GM23248 (cell line): Measurements from ENCODE around the gene HSD17B14. TPM values are rescaled to one million over a fixed set of nuclear protein-coding genes. Genes with fewer than 3 reads are reported as not detected.
"Not testable (repeated sequence)": the region's sequence is repeated elsewhere in the genome, so short reads cannot be mapped to it uniquely, and the experiment has no call there.

Experiments
- DNase-seq: peaks from one replicate; pipeline ENCODE4 v3.0.0-alpha.2; 2015
- H2AFZ ChIP-seq: fragments of 200-600 bp; sonication (generic); 2 replicates; pipeline ENCODE4 v1.6.1; 2016; ENCODE audit warnings: antibody characterized with exemption
- H3F3A ChIP-seq: fragments of 200-600 bp; sonication (generic); 2 replicates; pipeline ENCODE4 v1.6.1; 2016; ENCODE audit warnings: mild to moderate bottlenecking, antibody characterized with exemption, mixed run types; ENCODE audit not compliant: insufficient read depth
- H3K27ac ChIP-seq: fragments of 200-600 bp; sonication (generic); 2 replicates; pipeline ENCODE4 v1.5.1; 2016; ENCODE audit warnings: mild to moderate bottlenecking
- H3K27me3 ChIP-seq: fragments of 200-600 bp; sonication (generic); replicated peaks from 2 replicates; pipeline ENCODE4 v1.6.1; 2016; ENCODE audit warnings: mild to moderate bottlenecking; ENCODE audit not compliant: insufficient read depth
- H3K36me3 ChIP-seq: fragments of 200-600 bp; sonication (generic); 2 replicates; pipeline ENCODE4 v1.6.1; 2016; ENCODE audit warnings: low read depth, mild to moderate bottlenecking
- H3K4me1 ChIP-seq: fragments of 200-600 bp; sonication (generic); 2 replicates; pipeline ENCODE4 v1.6.1; 2016; ENCODE audit warnings: mild to moderate bottlenecking; ENCODE audit not compliant: insufficient read depth
- H3K4me2 ChIP-seq: fragments of 200-600 bp; sonication (generic); one replicate; pipeline ENCODE4 v1.6.1; 2016; ENCODE audit warnings: mild to moderate bottlenecking; ENCODE audit not compliant: unreplicated experiment
- H3K4me3 ChIP-seq: fragments of 200-600 bp; sonication (generic); 2 replicates; pipeline ENCODE4 v1.5.1; 2016; ENCODE audit warnings: mild to moderate bottlenecking
- H3K79me2 ChIP-seq: fragments of 200-600 bp; sonication (generic); 2 replicates; pipeline ENCODE4 v1.6.1; 2016; ENCODE audit warnings: mild to moderate bottlenecking; ENCODE audit not compliant: insufficient read depth
- H3K9ac ChIP-seq: fragments of 200-600 bp; sonication (generic); 2 replicates; pipeline ENCODE4 v1.6.1; 2016; ENCODE audit warnings: mild to moderate bottlenecking
- H3K9me2 ChIP-seq: fragments of 200-600 bp; sonication (generic); 2 replicates; pipeline ENCODE4 v1.6.1; 2016; ENCODE audit warnings: mixed run types, mild to moderate bottlenecking, moderate library complexity; ENCODE audit not compliant: insufficient read depth
- H3K9me3 ChIP-seq: fragments of 200-600 bp; sonication (generic); one replicate; pipeline ENCODE4 v1.6.1; 2017; ENCODE audit warnings: low read depth
- H4K20me1 ChIP-seq: fragments of 200-600 bp; sonication (generic); 2 replicates; pipeline ENCODE4 v1.6.0; 2016; ENCODE audit not compliant: insufficient read depth
- EZH2 ChIP-seq: fragments of 200-600 bp; sonication (generic); IDR thresholded peaks from 2 replicates; pipeline ENCODE4 v1.6.1; 2018; ENCODE audit warnings: antibody characterized with exemption, mild to moderate bottlenecking; ENCODE audit not compliant: insufficient read depth, poor library complexity, severe bottlenecking
- EZH2phosphoT487 ChIP-seq: fragments of 200-600 bp; sonication (generic); IDR thresholded peaks from 2 replicates; pipeline ENCODE4 v1.6.1; 2018; ENCODE audit warnings: antibody characterized with exemption, moderate library complexity, mild to moderate bottlenecking, low read depth; ENCODE audit not compliant: insufficient read depth
- WGBS, 2 experiments: methylation state at CpG; one replicate each; pipeline ENCODE4 v1.1.6; 2015 to 2017; ENCODE audit warnings: low lambda C conversion rate in 2 of 2, low coverage in 1 of 2; ENCODE audit errors: missing lambda C conversion rate in 2 of 2; 5-methylcytosine and 5-hydroxymethylcytosine counted together
- in situ Hi-C: fragments of 300-500 bp; cut with MboI; formaldehyde crosslinking; loops from 2 replicates; pipeline ENCODE4 v1.15.0; 2020
- polyA plus RNA-seq: library from polyadenylated mRNA; unstranded; fragments of >200 nt; fragmentation: Nextera tagmentation; extraction: Ambion mirVana; gene quantifications from 2 replicates; pipeline ENCODE4 v1.2.1, GENCODE V29; 2016
- total RNA-seq: library from RNA; depleted of rRNA; stranded (reverse); fragments of >200 nt; shearing (Covaris generic); gene quantifications from 2 replicates; pipeline ENCODE4 v1.2.3, GENCODE V29; 2014; rRNA removed

Gene HSD17B14
- total RNA-seq (2.6 and 3.9 TPM in 2 replicates), polyA plus RNA-seq (3.7 and 4.4 TPM in 2 replicates)

DNA sequence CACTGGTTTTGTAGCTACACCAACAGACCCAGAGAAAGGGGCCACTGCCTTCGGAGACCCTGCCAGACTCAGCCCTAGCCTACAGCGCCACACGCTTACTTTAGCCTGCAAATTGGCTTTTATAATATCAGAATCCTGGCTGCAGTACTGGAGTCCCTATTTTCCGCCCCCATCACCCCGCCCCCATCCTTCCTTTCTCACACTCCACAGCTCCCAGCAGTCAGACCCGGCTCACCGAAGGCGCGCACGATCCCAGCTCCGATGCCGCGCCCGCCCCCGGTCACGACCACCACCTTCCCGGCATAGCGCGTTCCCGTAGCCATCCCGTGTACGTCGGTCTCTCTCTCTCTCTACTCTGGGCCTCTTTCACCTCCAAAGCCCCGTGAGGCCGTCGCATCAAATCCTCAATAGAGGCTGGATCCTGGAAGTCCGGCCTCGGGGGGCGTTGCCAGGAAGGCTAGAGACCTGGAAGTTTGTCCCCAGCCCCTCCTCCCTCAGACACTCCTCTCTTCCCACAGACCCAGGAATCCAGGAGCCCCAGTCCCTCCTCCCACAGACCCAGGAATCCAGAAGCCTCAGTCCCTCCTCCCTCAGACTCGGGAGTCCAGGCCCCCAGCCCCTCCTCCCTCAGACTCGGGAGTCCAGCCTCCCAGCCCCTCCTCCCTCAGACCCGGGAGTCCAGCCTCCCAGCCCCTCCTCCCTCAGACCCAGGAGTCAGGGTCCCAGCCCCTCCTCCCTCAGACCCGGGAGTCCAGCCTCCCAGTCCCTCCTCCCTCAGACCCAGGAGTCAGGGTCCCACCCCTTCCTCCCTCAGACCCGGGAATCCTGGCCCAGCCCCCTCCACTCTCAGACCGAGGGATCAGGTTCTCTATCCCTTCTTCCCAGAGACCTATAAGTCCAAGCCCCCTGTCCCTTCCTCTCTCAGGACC, at the start of gene HSD17B14:
TSS of gene HSD17B14 (minus strand) at position 403 of the 929 bp plus-strand sequence. CDS start at position 323, 80 bp downstream.
- Histone ChIP-seq H4K20me1 (no peaks in the 10 kb centered on the region), H3K9me2 (no peaks in the 10 kb centered on the region), H2AFZ (peak within 1 kb of the TSS; percentile 83), H3K36me3 (no peaks in the 10 kb centered on the region; the same call in 1 of the 2 replicates), H3K79me2 (no peaks in the 10 kb centered on the region), H3F3A (no peaks in the 10 kb centered on the region), H3K4me1 (peaks cover 8% of the 10 kb centered on the region), H3K9me3 (no peaks in the 10 kb centered on the region), H3K9ac (peak within 1 kb of the TSS; percentile 70), H3K27me3 (no peaks in the 10 kb centered on the region), H3K4me3 (peak within 1 kb of the TSS; percentile 61), H3K27ac (peak within 1 kb of the TSS; percentile 44), H3K4me2 (peak within 1 kb of the TSS; percentile 64)
- DNase-seq, result peak; percentile 49
- in situ Hi-C loops, result no loop called here
- TF ChIP-seq EZH2phosphoT487, result no peak
- no peak for TF ChIP-seq EZH2
- WGBS, 2 experiments, result 2 to 3% methylated on average over 29 to 35 of the region's 35 CpGs

DNA sequence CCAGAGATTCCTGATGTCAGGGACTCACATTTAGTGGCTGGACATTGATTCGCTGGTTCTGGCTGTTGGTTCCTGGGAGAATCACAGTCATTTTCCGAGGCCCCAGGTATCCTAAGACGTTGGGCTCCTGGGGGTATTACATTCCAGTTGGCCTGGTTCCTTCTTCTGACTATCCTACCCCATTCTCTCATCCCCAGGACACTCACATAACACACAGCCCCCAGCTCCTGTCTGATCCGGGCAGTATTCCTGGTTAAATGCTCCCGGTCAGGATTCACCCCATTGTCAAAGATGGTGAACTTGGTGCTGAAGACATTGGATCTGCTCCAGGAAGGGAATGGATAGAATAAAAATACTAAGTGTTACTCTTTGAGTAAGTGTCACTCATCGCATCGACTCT, 47.4 kb upstream of the HSD17B14 start:
- Histone ChIP-seq H3K4me3 (no peak overlapping the region), H3F3A (peaks cover 18% of the 10 kb centered on the region), H3K79me2 (no peaks in the 10 kb centered on the region), H3K27ac (no peak overlapping the region), H2AFZ (no peak overlapping the region), H3K4me2 (no peak overlapping the region), H3K27me3 (no peaks in the 10 kb centered on the region), H4K20me1 (no peaks in the 10 kb centered on the region), H3K36me3 (no peaks in the 10 kb centered on the region), H3K9me2 (no peaks in the 10 kb centered on the region), H3K9ac (no peak overlapping the region), H3K9me3 (no peaks in the 10 kb centered on the region), H3K4me1 (no peaks in the 10 kb centered on the region)
- TF ChIP-seq EZH2 (no peak), EZH2phosphoT487 (no peak)
- DNase-seq, result no peak
- in situ Hi-C loops, result no loop called here
- 95 to 96% methylated on average over 7 of the region's 7 CpGs for WGBS, 2 experiments

DNA sequence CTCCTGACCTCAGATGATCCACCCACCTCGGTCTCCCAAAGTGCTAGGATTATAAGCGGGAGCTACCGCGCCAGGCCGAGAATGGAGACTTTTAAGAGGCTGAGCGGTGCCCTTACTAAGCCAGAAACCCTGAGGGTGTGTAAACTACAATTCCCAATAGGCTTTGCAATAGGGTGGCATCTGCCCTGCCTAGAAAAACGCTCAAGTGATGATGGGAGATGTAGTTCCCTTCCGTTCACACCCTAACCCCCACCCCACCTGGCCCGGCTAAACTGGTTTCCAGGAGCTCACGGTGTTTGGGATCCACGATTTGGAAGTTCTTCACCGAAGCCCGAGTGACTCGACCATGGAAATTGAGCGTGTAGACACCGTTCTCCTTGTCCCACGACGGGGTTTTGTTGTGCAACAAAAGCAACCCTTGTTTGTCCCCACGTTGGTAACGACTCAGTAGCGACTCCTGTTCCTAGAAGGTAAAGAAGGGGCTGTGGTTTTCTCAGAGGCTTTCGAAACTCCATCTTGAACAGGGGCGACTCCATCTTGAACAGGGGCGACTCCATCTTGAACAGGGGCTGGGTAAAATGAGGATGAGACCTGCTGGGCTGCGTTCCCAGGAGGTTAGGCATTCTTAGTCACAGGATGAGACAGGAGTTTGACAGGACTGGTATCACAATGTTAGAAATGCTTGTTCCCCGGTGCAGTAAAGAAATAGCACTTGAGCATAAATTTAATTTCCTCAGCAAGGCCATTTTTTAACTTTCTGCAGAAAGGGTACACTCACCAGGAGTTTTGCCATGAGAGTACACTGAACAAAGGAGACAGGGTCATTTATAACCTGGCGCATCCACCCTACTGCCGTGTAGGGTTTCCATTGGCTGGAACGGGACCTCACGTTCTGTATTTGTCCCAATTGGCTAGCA, 45.7 kb upstream of the HSD17B14 start:
- in situ Hi-C loops, result no loop called here
- H3K27me3 ChIP-seq, result no peaks in the 10 kb centered on the region
- DNase-seq, result peak; percentile 50
- H3K27ac ChIP-seq, result no peak overlapping the region
- H3K79me2 ChIP-seq, result peaks cover 10% of the 10 kb centered on the region; the same call in 1 of the 2 replicates
- H3K36me3 ChIP-seq, result peaks cover 8% of the 10 kb centered on the region
- H4K20me1 ChIP-seq, result no peaks in the 10 kb centered on the region
- H3K9me2 ChIP-seq, result no peaks in the 10 kb centered on the region
- no peaks in the 10 kb centered on the region for H3K9me3 ChIP-seq
- no peak overlapping the region for H3K4me3 ChIP-seq
- no peak overlapping the region for H3K9ac ChIP-seq
- TF ChIP-seq EZH2 (no peak), EZH2phosphoT487 (no peak)
- 78 to 80% methylated on average over 30 of the region's 30 CpGs for WGBS, 2 experiments
- no peak overlapping the region for H3K4me2 ChIP-seq
- H3K4me1 ChIP-seq, result no peaks in the 10 kb centered on the region; the same call in 1 of the 2 replicates
- peaks cover 34% of the 10 kb centered on the region for H3F3A ChIP-seq
- no peak overlapping the region for H2AFZ ChIP-seq

DNA sequence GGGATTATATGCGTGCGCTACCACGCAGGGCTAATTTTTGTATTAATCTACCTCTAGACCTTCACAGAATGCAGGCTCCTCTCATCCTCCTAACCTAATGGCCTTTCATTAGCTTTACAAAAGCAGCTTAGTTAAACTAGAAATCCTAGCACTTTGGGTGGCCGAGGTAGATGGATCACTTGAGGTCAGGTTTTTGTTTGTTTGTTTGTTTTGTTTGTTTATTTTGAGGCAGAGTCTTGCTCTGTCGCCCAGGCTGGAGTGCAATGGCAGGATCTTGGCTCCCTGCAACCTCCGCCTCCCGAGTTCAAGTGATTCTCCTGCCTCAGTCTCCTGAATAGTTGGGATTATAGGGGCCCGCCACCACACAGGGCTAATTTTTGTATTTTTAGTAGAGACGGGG, 43.4 kb upstream of the HSD17B14 start:
- H3K27me3 ChIP-seq, H4K20me1 ChIP-seq, H3K4me2 ChIP-seq, in situ Hi-C loops, H3K27ac ChIP-seq, H2AFZ ChIP-seq, DNase-seq, H3K9me3 ChIP-seq, H3K9ac ChIP-seq, H3K9me2 ChIP-seq, H3K4me3 ChIP-seq: not testable (repeated sequence)
- WGBS, 2 experiments, result 88 to 94% methylated on average over 9 of the region's 9 CpGs
- peaks cover 14% of the 10 kb centered on the region for H3K4me1 ChIP-seq
- peaks cover 27% of the 10 kb centered on the region for H3K36me3 ChIP-seq
- H3F3A ChIP-seq, result peaks cover 47% of the 10 kb centered on the region
- H3K79me2 ChIP-seq, result peaks cover 31% of the 10 kb centered on the region
